MCF 10A (cell line): ENCODE measurements around the gene MCAM. TPM values are rescaled to one million over a fixed set of nuclear protein-coding genes. Genes with fewer than 3 reads are reported as not detected.

ENCODE experiments used
- BruUV-seq: library from RNA; stranded (reverse); fragments of 400-500 nt; replicated peaks from 2 replicates; lab custom pipeline; 2021; lab: Mats Ljungman, UMichigan
- CTCF ChIA-PET: fragments of 300-600 bp; sonication (Branson Sonifier 250); formaldehyde crosslinking; extraction: SDS; loops from one replicate; lab custom pipeline; 2021; ENCODE audit warnings: antibody characterized with exemption, inconsistent platforms; lab: Yijun Ruan, JAX
- POLR2A ChIA-PET: fragments of 300-600, 350-650 bp; sonication (Branson Sonifier 250); formaldehyde crosslinking; extraction: SDS; loops from one replicate; lab custom pipeline; 2020; ENCODE audit warnings: antibody characterized with exemption, inconsistent platforms; lab: Yijun Ruan, JAX
- DNase-seq: peaks from one replicate; pipeline ENCODE4 v3.0.0-alpha.2; 2018; ENCODE audit not compliant: unreplicated experiment
- H3K27ac Mint-ChIP-seq: one replicate; pipeline ENCODE4 v1.8.0; 2022; ENCODE audit warnings: mild to moderate bottlenecking, low read depth, mixed read lengths; ENCODE audit not compliant: unreplicated experiment
- H3K27me3 Mint-ChIP-seq: one replicate; pipeline ENCODE4 v1.8.0; 2022; ENCODE audit warnings: mixed read lengths; ENCODE audit not compliant: insufficient read depth, unreplicated experiment
- H3K36me3 Mint-ChIP-seq: one replicate; pipeline ENCODE4 v1.8.0; 2022; ENCODE audit warnings: mild to moderate bottlenecking, moderate library complexity, mixed read lengths; ENCODE audit not compliant: insufficient read depth, unreplicated experiment
- H3K4me1 Mint-ChIP-seq: one replicate; pipeline ENCODE4 v1.8.0; 2022; ENCODE audit warnings: mixed read lengths; ENCODE audit not compliant: insufficient read depth, unreplicated experiment
- H3K4me3 Mint-ChIP-seq: one replicate; pipeline ENCODE4 v1.8.0; 2022; ENCODE audit warnings: mild to moderate bottlenecking, moderate library complexity, mixed read lengths; ENCODE audit not compliant: unreplicated experiment
- H3K9me3 Mint-ChIP-seq: one replicate; pipeline ENCODE4 v1.8.0; 2022; ENCODE audit warnings: mixed read lengths; ENCODE audit not compliant: unreplicated experiment
- CTCF ChIP-seq: fragments of 200-600 bp; IDR thresholded peaks from one replicate; pipeline ENCODE4 v1.8.0; 2022; ENCODE audit warnings: antibody characterized with exemption, mild to moderate bottlenecking; ENCODE audit not compliant: unreplicated experiment
- intact Hi-C: fragments of 100-400 bp; cut with micrococcal nuclease; formaldehyde crosslinking; loops from 2 replicates; pipeline ENCODE4 v1.14.1; 2022
- total RNA-seq: library from RNA; stranded (reverse); gene quantifications from 2 replicates; pipeline ENCODE4 v1.2.3, GENCODE V29; 2022

MCAM gene
- total RNA-seq, 1 experiment from 2014 or later, result 3.5 TPM

- peak overlapping the region; percentile 53 for H3K4me3 Mint-ChIP-seq
- H3K27me3 Mint-ChIP-seq, result no peaks in the 10 kb centered on the region
- TF ChIP-seq CTCF, result no peak
- H3K9me3 Mint-ChIP-seq, result no peaks in the 10 kb centered on the region
- intact Hi-C loops, result loop anchor here (1.0 kb wide), 1 partner anchor 153 kb away; no protein-coding TSS in a partner anchor
- peak overlapping the region; percentile 35 for H3K27ac Mint-ChIP-seq
- H3K36me3 Mint-ChIP-seq, result no peaks in the 10 kb centered on the region
- CTCF ChIA-PET, result interaction anchor here (0.6 to 6.8 kb wide), 18 partner anchors 13 to 1280 kb away, joined by 3 to 97 read pairs (median 3); partner anchors contain the start of gene USP2
- DNase-seq, result peak; percentile 59
- BruUV-seq, result no TSS peak
- H3K4me1 Mint-ChIP-seq, result peaks cover 14% of the 10 kb centered on the region
- POLR2A ChIA-PET, result interaction anchor here (0.7 to 1.3 kb wide), 7 partner anchors 13 to 408 kb away, joined by 3 to 4 read pairs (median 3); partner anchors contain the start of genes NECTIN1 and RNF26
These were observed 4.0 kb upstream of the MCAM start for GRCh38 chr11:119320776-119321524.

DNA sequence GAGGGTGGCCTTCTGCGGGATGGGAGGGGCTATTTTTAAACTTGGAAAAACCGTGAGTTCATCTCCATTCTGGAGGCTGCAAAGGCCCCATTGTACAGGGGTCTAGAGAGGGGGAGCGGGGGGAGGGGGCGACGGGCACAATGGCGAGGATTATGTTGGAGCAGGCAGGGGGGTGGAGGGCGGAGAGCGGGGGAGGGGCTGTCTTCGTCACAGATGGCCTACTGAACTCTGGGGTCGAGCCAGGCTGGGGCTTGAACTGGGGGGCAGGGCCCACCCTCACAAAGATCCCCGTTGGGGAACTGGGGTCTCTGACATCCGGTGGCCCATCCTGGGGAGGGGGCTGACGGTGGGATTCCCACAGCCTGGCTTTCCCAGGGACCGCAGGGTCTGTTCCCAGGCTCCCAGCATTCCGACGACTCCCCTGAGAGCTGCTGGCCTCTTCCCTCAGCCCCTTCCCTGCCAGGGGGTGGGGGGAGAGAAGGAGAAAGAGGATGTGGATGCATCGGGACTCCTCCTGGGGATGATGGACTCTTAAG, 3.4 kb upstream of the MCAM start:
- CTCF ChIA-PET, result interaction anchor here (0.6 to 6.8 kb wide), 6 partner anchors 36 to 1280 kb away, joined by 3 to 97 read pairs (median 3); no protein-coding TSS in a partner anchor
- no peak for TF ChIP-seq CTCF
- intact Hi-C loops, result no loop called here

DNA sequence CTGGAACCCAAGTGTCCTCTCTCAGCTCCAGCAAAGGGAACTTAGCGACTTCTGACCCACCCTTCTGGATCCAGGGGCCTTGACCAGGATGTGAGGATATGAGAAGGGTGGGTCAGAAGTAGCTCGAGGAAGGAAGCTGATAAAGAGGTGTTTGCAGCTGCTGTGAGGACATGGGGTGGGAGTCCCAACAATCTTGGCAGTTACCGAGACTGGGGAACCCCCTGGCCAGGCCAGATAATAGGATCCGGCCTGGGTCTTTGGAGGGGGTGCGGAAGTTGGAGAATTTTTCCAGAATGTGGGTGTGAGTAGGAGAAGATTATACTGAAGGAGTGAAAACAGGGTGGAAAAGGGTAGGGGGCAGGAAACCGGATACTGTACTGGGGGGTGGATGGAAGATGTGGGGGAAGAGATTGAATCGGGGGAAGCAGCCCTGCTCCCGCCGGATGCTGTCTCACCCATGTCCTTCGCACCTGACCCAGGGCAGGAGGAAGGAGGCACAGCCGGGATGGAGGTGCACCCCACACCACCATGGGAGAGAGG, 2.8 kb upstream of the MCAM start:
- ChIA-PET POLR2A (no interaction called here), CTCF (interaction anchor here (0.6 to 1.1 kb wide), 4 partner anchors 56 to 805 kb away, joined by 3 to 4 read pairs (median 3); no protein-coding TSS in a partner anchor)
- Mint-ChIP-seq H3K27ac (peak overlapping the region; percentile 71), H3K4me1 (peaks cover 14% of the 10 kb centered on the region), H3K9me3 (no peaks in the 10 kb centered on the region), H3K36me3 (no peaks in the 10 kb centered on the region), H3K27me3 (no peaks in the 10 kb centered on the region), H3K4me3 (no peak overlapping the region)
- BruUV-seq, result no TSS peak
- no peak for TF ChIP-seq CTCF
- intact Hi-C loops, result no loop called here
- DNase-seq, result no peak

More for the DNA sequence above, 3.4 kb upstream of the MCAM start:
- no peak overlapping the region for H3K4me3 Mint-ChIP-seq
- H3K27ac Mint-ChIP-seq, result no peak overlapping the region
- no peaks in the 10 kb centered on the region for H3K9me3 Mint-ChIP-seq
- POLR2A ChIA-PET, result interaction anchor here (0.7 to 1.3 kb wide), 5 partner anchors 18 to 116 kb away, joined by 3 to 4 read pairs (median 3); no protein-coding TSS in a partner anchor
- DNase-seq, result no peak
- H3K36me3 Mint-ChIP-seq, result no peaks in the 10 kb centered on the region
- no peaks in the 10 kb centered on the region for H3K27me3 Mint-ChIP-seq
- peaks cover 14% of the 10 kb centered on the region for H3K4me1 Mint-ChIP-seq
- BruUV-seq, result no TSS peak

- TF ChIP-seq CTCF, result no peak
- DNase-seq, result no peak
- BruUV-seq, result no TSS peak
- peaks cover 14% of the 10 kb centered on the region for H3K4me1 Mint-ChIP-seq
- H3K9me3 Mint-ChIP-seq, result no peaks in the 10 kb centered on the region
- CTCF ChIA-PET, result interaction anchor here (0.6 to 1.1 kb wide), 6 partner anchors 18 to 199 kb away, joined by 3 to 6 read pairs (median 4); no protein-coding TSS in a partner anchor
- no peaks in the 10 kb centered on the region for H3K36me3 Mint-ChIP-seq
- H3K27ac Mint-ChIP-seq, result peak overlapping the region; percentile 71
- peak overlapping the region; percentile 5 for H3K4me3 Mint-ChIP-seq
- POLR2A ChIA-PET, result no interaction called here
- no peaks in the 10 kb centered on the region for H3K27me3 Mint-ChIP-seq
- intact Hi-C loops, result no loop called here
These were observed 2.3 kb upstream of the MCAM start for GRCh38 chr11:119319136-119319699.
